Gastrocnemius medialis (tissue), 4 donors: ENCODE measurements around the gene IRF2BP2.

Experiments
- CTCF ChIP-seq, 5 experiments: fragments of 450-650 bp in 3 of 5; fragments of 200-600 bp in 2 of 5; sonication (generic) in 2 of 5; IDR thresholded peaks in 4 of 5; conservative IDR thresholded peaks in 1 of 5; 1 replicate in 4 of 5; 2 replicates in 1 of 5; pipeline ENCODE4 v1.5.1; 2016 to 2019; ENCODE audit warnings: antibody characterized with exemption in 5 of 5, mild to moderate bottlenecking in 3 of 5, moderate library complexity in 3 of 5
- POLR2A ChIP-seq, 2 donors: fragments of 450-650 bp; IDR thresholded peaks; one replicate each; pipeline ENCODE4 v1.6.1; 2017; ENCODE audit warnings: antibody characterized with exemption in 2 of 2, mild to moderate bottlenecking in 2 of 2, moderate library complexity in 2 of 2

- no peak for TF ChIP-seq CTCF (IDR thresholded peaks at IDR 0.05 in 4 of 5, conservative IDR thresholded peaks at IDR 0.05 in 1 of 5)
- TF ChIP-seq POLR2A (IDR thresholded peaks at IDR 0.05) = no peak
Observed at GRCh38 chr1:234598974-234599616, 10.9 kb downstream of the IRF2BP2 start.
